Esophagus squamous epithelium (tissue), 4 donors: ENCODE measurements around the gene ATG3.

Experiments
- POLR2A ChIP-seq, 4 donors: fragments of 450-650 bp; IDR thresholded peaks; one replicate each; pipeline ENCODE4 v1.6.1; 2017; ENCODE audit warnings: antibody characterized with exemption in 4 of 4, mild to moderate bottlenecking in 4 of 4, moderate library complexity in 3 of 4
- TF ChIP-seq, protein P1 (sequence below), 6 experiments: fragments of 450-650 bp in 4 of 6; fragments of 200-600 bp in 2 of 6; sonication (generic) in 2 of 6; IDR thresholded peaks; one replicate each; pipeline ENCODE4 v1.5.1; 2016 to 2019; ENCODE audit warnings: antibody characterized with exemption in 6 of 6, mild to moderate bottlenecking in 4 of 6, moderate library complexity in 4 of 6

DNA sequence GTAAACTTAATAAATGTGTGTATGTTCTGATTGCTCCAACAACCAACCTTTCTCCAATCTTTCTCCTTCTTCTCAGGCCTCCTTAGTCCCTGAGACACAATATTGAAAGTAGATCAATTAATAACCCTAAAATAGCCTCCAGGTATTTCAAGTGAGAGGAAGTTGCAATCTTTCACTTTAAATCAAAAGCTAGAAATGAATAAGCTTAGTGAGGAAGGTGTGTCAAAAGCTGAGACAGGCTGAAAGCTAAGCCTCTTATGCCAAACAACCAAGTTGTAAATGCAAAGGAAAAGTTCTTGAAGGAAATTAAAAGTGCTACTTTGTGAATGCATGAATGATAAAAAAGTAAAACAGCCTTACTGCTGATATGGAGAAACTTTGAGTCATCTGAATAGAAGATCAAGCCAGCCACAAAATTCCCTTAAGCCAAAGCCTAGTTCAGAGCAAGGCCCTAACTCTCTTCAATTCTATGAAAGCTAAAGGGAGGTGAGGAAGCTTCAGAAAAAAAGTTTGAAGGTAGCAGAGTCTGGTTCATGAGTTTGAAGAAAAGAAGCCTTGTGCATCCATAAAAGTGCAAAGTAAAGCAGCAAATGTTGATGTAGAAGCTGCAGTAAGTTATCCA, 40.6 kb upstream of the ATG3 start:
- TF ChIP-seq, protein P1, sequence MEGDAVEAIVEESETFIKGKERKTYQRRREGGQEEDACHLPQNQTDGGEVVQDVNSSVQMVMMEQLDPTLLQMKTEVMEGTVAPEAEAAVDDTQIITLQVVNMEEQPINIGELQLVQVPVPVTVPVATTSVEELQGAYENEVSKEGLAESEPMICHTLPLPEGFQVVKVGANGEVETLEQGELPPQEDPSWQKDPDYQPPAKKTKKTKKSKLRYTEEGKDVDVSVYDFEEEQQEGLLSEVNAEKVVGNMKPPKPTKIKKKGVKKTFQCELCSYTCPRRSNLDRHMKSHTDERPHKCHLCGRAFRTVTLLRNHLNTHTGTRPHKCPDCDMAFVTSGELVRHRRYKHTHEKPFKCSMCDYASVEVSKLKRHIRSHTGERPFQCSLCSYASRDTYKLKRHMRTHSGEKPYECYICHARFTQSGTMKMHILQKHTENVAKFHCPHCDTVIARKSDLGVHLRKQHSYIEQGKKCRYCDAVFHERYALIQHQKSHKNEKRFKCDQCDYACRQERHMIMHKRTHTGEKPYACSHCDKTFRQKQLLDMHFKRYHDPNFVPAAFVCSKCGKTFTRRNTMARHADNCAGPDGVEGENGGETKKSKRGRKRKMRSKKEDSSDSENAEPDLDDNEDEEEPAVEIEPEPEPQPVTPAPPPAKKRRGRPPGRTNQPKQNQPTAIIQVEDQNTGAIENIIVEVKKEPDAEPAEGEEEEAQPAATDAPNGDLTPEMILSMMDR (IDR thresholded peaks at IDR 0.05): no peak
- no peak for TF ChIP-seq POLR2A (IDR thresholded peaks at IDR 0.05)
